Measurements from ENCODE around the gene PER1. TPM values are rescaled to one million over a fixed set of nuclear protein-coding genes. Genes with fewer than 3 reads are reported as not detected.

Gene PER1
- total RNA-seq, 2 experiments from 2014 or later = 123 to 129 TPM

- ChIA-PET CTCF (interaction anchor here (1.0 to 9.0 kb wide), 4 partner anchors 9 to 32 kb away, joined by 3 to 63 read pairs (median 4); partner anchors contain the start of gene ALOXE3), POLR2A (interaction anchor here (1.2 to 12.8 kb wide), 4 partner anchors 15 to 44 kb away, joined by 3 to 228 read pairs (median 44); partner anchors contain the start of genes ALOXE3, PER1 and VAMP2)
- Mint-ChIP-seq H3K4me3 (no peak overlapping the region), H3K4me1 (ENCODE audit: low read depth) (no peaks in the 10 kb centered on the region), H3K9me3 (no peaks in the 10 kb centered on the region), H3K27me3 (peaks cover 1% of the 10 kb centered on the region), H3K27ac (no peak overlapping the region), H3K36me3 (ENCODE audit: low read depth) (peaks cover 42% of the 10 kb centered on the region)
- ATAC-seq = no peak
- no peak for TF ChIP-seq CTCF (IDR thresholded peaks at IDR 0.05)
- no peak for DNase-seq
- intact Hi-C loops (cut with micrococcal nuclease) = no loop called here
These were observed 10.5 kb downstream of the PER1 start for GRCh38 chr17:8141741-8142140.

GRCh38 chr17:8141045-8141444 lies 11.2 kb downstream of the PER1 start:
- ATAC-seq (no peak), DNase-seq (no peak)
- no peaks in the 10 kb centered on the region for H3K9me3 Mint-ChIP-seq
- H3K4me3 Mint-ChIP-seq = no peak overlapping the region
- POLR2A ChIA-PET = interaction anchor here (0.5 to 12.8 kb wide), 8 partner anchors 14 to 107 kb away, joined by 3 to 228 read pairs (median 4); partner anchors contain the start of genes ALOXE3, PER1 and VAMP2
- no peaks in the 10 kb centered on the region for H3K4me1 Mint-ChIP-seq (ENCODE audit: low read depth)
- H3K36me3 Mint-ChIP-seq (ENCODE audit: low read depth) = peaks cover 35% of the 10 kb centered on the region
- H3K27ac Mint-ChIP-seq = no peak overlapping the region
- intact Hi-C loops (cut with micrococcal nuclease) = no loop called here
- peaks cover 3% of the 10 kb centered on the region for H3K27me3 Mint-ChIP-seq
- CTCF ChIA-PET = interaction anchor here (1.2 to 9.0 kb wide), 3 partner anchors 10 to 32 kb away, joined by 3 to 63 read pairs (median 4); partner anchors contain the start of gene ALOXE3
- TF ChIP-seq CTCF (IDR thresholded peaks at IDR 0.05) = no peak

- peak overlapping the region; percentile 25 for H3K27ac Mint-ChIP-seq
- no peak overlapping the region for H3K4me3 Mint-ChIP-seq
- H3K27me3 Mint-ChIP-seq = peaks cover 3% of the 10 kb centered on the region
- peaks cover 33% of the 10 kb centered on the region for H3K36me3 Mint-ChIP-seq (ENCODE audit: low read depth)
- no peak for TF ChIP-seq CTCF (IDR thresholded peaks at IDR 0.05)
- CTCF ChIA-PET = interaction anchor here (0.7 to 9.0 kb wide), 9 partner anchors 8 to 62 kb away, joined by 3 to 63 read pairs (median 4); partner anchors contain the start of genes ALOXE3, HES7 and PER1
- H3K9me3 Mint-ChIP-seq = no peaks in the 10 kb centered on the region
- DNase-seq (no peak), ATAC-seq (no peak)
- POLR2A ChIA-PET = interaction anchor here (0.5 to 12.8 kb wide), 12 partner anchors 14 to 108 kb away, joined by 3 to 228 read pairs (median 5); partner anchors contain the start of genes ALOXE3, HES7, PER1 and VAMP2
- intact Hi-C loops (cut with micrococcal nuclease) = no loop called here
- H3K4me1 Mint-ChIP-seq (ENCODE audit: low read depth) = no peaks in the 10 kb centered on the region
These were observed 11.9 kb downstream of the PER1 start for GRCh38 chr17:8140065-8141029.

GRCh38 chr17:8138672-8139371 lies 13.4 kb downstream of the PER1 start:
- Mint-ChIP-seq H3K27me3 (peaks cover 3% of the 10 kb centered on the region), H3K4me1 (ENCODE audit: low read depth) (no peaks in the 10 kb centered on the region), H3K4me3 (no peak overlapping the region), H3K27ac (no peak overlapping the region), H3K36me3 (ENCODE audit: low read depth) (peaks cover 28% of the 10 kb centered on the region), H3K9me3 (no peaks in the 10 kb centered on the region)
- TF ChIP-seq CTCF (IDR thresholded peaks at IDR 0.05) = peak; percentile 87
- POLR2A ChIA-PET = interaction anchor here (0.8 to 12.8 kb wide), 16 partner anchors 8 to 208 kb away, joined by 3 to 228 read pairs (median 4); partner anchors contain the start of genes ALOXE3, HES7, PER1 and PFAS
- peak; percentile 90 for ATAC-seq
- CTCF ChIA-PET = interaction anchor here (0.6 to 9.0 kb wide), 21 partner anchors 7 to 162 kb away, joined by 3 to 63 read pairs (median 4); partner anchors contain the start of genes ALOXE3, BORCS6, CTC1 and HES7
- intact Hi-C loops (cut with micrococcal nuclease) = loop anchor here (1.0 to 5.0 kb wide), 5 partner anchors 12 to 162 kb away; no protein-coding TSS in a partner anchor
- peak; percentile 98 for DNase-seq

All from activated CD8-positive, alpha-beta T cell treated with anti-CD3 and anti-CD28 coated beads for 36 hours (primary cell).